Measurements from ENCODE around the gene RUNX3. TPM values are rescaled to one million over a fixed set of nuclear protein-coding genes. Genes with fewer than 3 reads are reported as not detected.

The RUNX3 gene
- total and polyA plus RNA-seq, 9 donors, result 0.23 to 1.9 (median 0.83) TPM

GRCh38 chr1:24875991-24876506 lies 54.0 kb downstream of the RUNX3 start:
- 41 to 54% (median 45%) methylated on average over 7 to 8 of the region's 8 CpGs for WGBS, 3 donors
- Histone ChIP-seq H3K27ac (no peak overlapping the region), H3K36me3 (no peaks in the 10 kb centered on the region), H3K27me3 (no peaks in the 10 kb centered on the region), H3K9me3 (no peaks in the 10 kb centered on the region), H3K4me3 (no peak overlapping the region), H3K4me1 (ENCODE audit: insufficient read depth) (no peaks in the 10 kb centered on the region)
- intact Hi-C loops (cut with DNase I), result no loop called here
- DNase-seq, result no peak
- TF ChIP-seq CTCF (IDR thresholded peaks at IDR 0.05), result no peak
- no peak for TF ChIP-seq EP300 (IDR thresholded peaks at IDR 0.05)
- TF ChIP-seq POLR2A (IDR thresholded peaks at IDR 0.05), result no peak

- intact Hi-C loops (cut with DNase I), result no loop called here
- Histone ChIP-seq H3K27me3 (no peaks in the 10 kb centered on the region), H3K4me1 (ENCODE audit: insufficient read depth) (no peaks in the 10 kb centered on the region), H3K9me3 (no peaks in the 10 kb centered on the region), H3K36me3 (no peaks in the 10 kb centered on the region), H3K27ac (no peak overlapping the region), H3K4me3 (no peak overlapping the region)
- 44 to 59% (median 54%) methylated on average over 8 of the region's 8 CpGs for WGBS, 3 donors
- no peak for DNase-seq
- TF ChIP-seq POLR2A (IDR thresholded peaks at IDR 0.05), result no peak
- no peak for TF ChIP-seq EP300 (IDR thresholded peaks at IDR 0.05)
- TF ChIP-seq CTCF (IDR thresholded peaks at IDR 0.05), result no peak
These were observed 54.8 kb downstream of the RUNX3 start for GRCh38 chr1:24875257-24875656.

GRCh38 chr1:24874611-24875234 lies 55.4 kb downstream of the RUNX3 start:
- WGBS, 3 donors, result 43% methylated on average over 16 of the region's 16 CpGs
- no peak for DNase-seq

GRCh38 chr1:24874056-24874455 lies 56.0 kb downstream of the RUNX3 start:
- H3K4me3 ChIP-seq, result no peak overlapping the region
- no peaks in the 10 kb centered on the region for H3K9me3 ChIP-seq
- WGBS, 3 donors, result 81 to 84% (median 82%) methylated on average over 7 of the region's 7 CpGs
- TF ChIP-seq CTCF (IDR thresholded peaks at IDR 0.05) (no peak), EP300 (IDR thresholded peaks at IDR 0.05) (no peak), POLR2A (IDR thresholded peaks at IDR 0.05) (no peak)
- H3K27me3 ChIP-seq, result no peaks in the 10 kb centered on the region
- H3K36me3 ChIP-seq, result no peaks in the 10 kb centered on the region
- H3K4me1 ChIP-seq (ENCODE audit: insufficient read depth), result no peaks in the 10 kb centered on the region
- H3K27ac ChIP-seq, result no peak overlapping the region
- no peak for DNase-seq
- intact Hi-C loops (cut with DNase I), result no loop called here

More at GRCh38 chr1:24874611-24875234, 55.4 kb downstream of the RUNX3 start:
- Histone ChIP-seq H3K4me1 (ENCODE audit: insufficient read depth) (no peaks in the 10 kb centered on the region), H3K27me3 (no peaks in the 10 kb centered on the region), H3K36me3 (no peaks in the 10 kb centered on the region), H3K27ac (no peak overlapping the region), H3K4me3 (no peak overlapping the region), H3K9me3 (no peaks in the 10 kb centered on the region)
- TF ChIP-seq EP300 (IDR thresholded peaks at IDR 0.05) (no peak), CTCF (IDR thresholded peaks at IDR 0.05) (no peak), POLR2A (IDR thresholded peaks at IDR 0.05) (no peak)
- intact Hi-C loops (cut with DNase I), result no loop called here
